WTC11 (cell line): ENCODE measurements around the gene SLIT3. TPM values are rescaled to one million over a fixed set of nuclear protein-coding genes. Genes with fewer than 3 reads are reported as not detected.

Source experiments
- ATAC-seq: fragments of 200-7000 bp; cut with Tn5 transposase; 2 replicates; pipeline ENCODE4 v1.10.0; 2021; ENCODE audit warnings: mild to moderate bottlenecking, moderate library complexity
- CTCF ChIA-PET: fragments of 300-600 bp; sonication (Branson Sonifier 250); formaldehyde crosslinking; loops from one replicate; lab custom pipeline; 2021; ENCODE audit warnings: antibody characterized with exemption; lab: Charles Lee
- POLR2A ChIA-PET: fragments of 350-600 bp; sonication (Branson Sonifier 250); formaldehyde crosslinking; loops from one replicate; lab custom pipeline; 2021; ENCODE audit warnings: antibody characterized with exemption; lab: Charles Lee
- DNase-seq: peaks from one replicate; pipeline ENCODE4 v3.0.0; 2021; ENCODE audit warnings: low spot score
- H3K27ac Mint-ChIP-seq: 2 replicates; pipeline ENCODE4 v1.8.0; 2021; ENCODE audit warnings: mixed read lengths
- H3K27me3 Mint-ChIP-seq: 2 replicates; pipeline ENCODE4 v1.8.0; 2021; ENCODE audit warnings: low read depth, mild to moderate bottlenecking, moderate library complexity, mixed read lengths
- H3K36me3 Mint-ChIP-seq: 2 replicates; pipeline ENCODE4 v1.8.0; 2021; ENCODE audit warnings: mixed read lengths
- H3K4me1 Mint-ChIP-seq: 2 replicates; pipeline ENCODE4 v1.8.0; 2022; ENCODE audit warnings: mixed read lengths
- H3K4me3 Mint-ChIP-seq: 2 replicates; pipeline ENCODE4 v1.8.0; 2021; ENCODE audit warnings: mild to moderate bottlenecking, moderate library complexity, mixed read lengths
- H3K9me3 Mint-ChIP-seq: 2 replicates; pipeline ENCODE4 v1.8.0; 2021; ENCODE audit warnings: mixed read lengths
- ATF1 ChIP-seq: sonication (generic); formaldehyde crosslinking; IDR thresholded peaks from 2 replicates; pipeline ENCODE4 v1.8.1; 2023; ENCODE audit warnings: mild to moderate bottlenecking, moderate library complexity, missing genetic modification reagents
- CTCF ChIP-seq: fragments of 200-600 bp; IDR thresholded peaks from 2 replicates; pipeline ENCODE4 v1.8.0; 2022; ENCODE audit warnings: antibody characterized with exemption
- E2F1 ChIP-seq: sonication (generic); formaldehyde crosslinking; IDR thresholded peaks from 2 replicates; pipeline ENCODE4 v1.8.0; 2022; ENCODE audit warnings: mild to moderate bottlenecking, missing genetic modification reagents
- EMX1 ChIP-seq: fragments of 250-450 bp; sonication (Bioruptor Pico); IDR thresholded peaks from 2 replicates; pipeline ENCODE4 v1.8.0; 2021; ENCODE audit warnings: mild to moderate bottlenecking
- ESRRA ChIP-seq: sonication (generic); formaldehyde crosslinking; IDR thresholded peaks from 2 replicates; pipeline ENCODE4 v1.8.1; 2022; ENCODE audit warnings: mild to moderate bottlenecking, missing genetic modification reagents, borderline replicate concordance
- ETV6 ChIP-seq: sonication (generic); formaldehyde crosslinking; IDR thresholded peaks from 2 replicates; pipeline ENCODE4 v1.8.1; 2022; ENCODE audit warnings: mild to moderate bottlenecking, missing genetic modification reagents
- FOXP1 ChIP-seq: sonication (generic); formaldehyde crosslinking; IDR thresholded peaks from 2 replicates; pipeline ENCODE4 v1.8.0; 2022; ENCODE audit warnings: missing genetic modification reagents, mild to moderate bottlenecking, moderate library complexity, borderline replicate concordance
- IRF2 ChIP-seq: sonication (generic); formaldehyde crosslinking; IDR thresholded peaks from 2 replicates; pipeline ENCODE4 v1.8.0; 2022; ENCODE audit warnings: low read depth, missing genetic modification reagents, borderline replicate concordance
- SMAD3 ChIP-seq: sonication (generic); formaldehyde crosslinking; IDR thresholded peaks from 2 replicates; pipeline ENCODE4 v1.8.0; 2022; ENCODE audit warnings: missing genetic modification reagents, mild to moderate bottlenecking, borderline replicate concordance
- ZBTB21 ChIP-seq: sonication (generic); formaldehyde crosslinking; IDR thresholded peaks from 2 replicates; pipeline ENCODE4 v1.8.1; 2023; ENCODE audit warnings: mild to moderate bottlenecking, missing genetic modification reagents, borderline replicate concordance
- ZBTB43 ChIP-seq: sonication (generic); formaldehyde crosslinking; IDR thresholded peaks from 2 replicates; pipeline ENCODE4 v1.8.1; 2023; ENCODE audit warnings: mild to moderate bottlenecking, missing genetic modification reagents
- ZNF281 ChIP-seq: sonication (generic); formaldehyde crosslinking; IDR thresholded peaks from 2 replicates; pipeline ENCODE4 v1.8.0; 2023; ENCODE audit warnings: mild to moderate bottlenecking, missing genetic modification reagents
- ZNF396 ChIP-seq: fragments of 250-450 bp; sonication (Bioruptor Pico); IDR thresholded peaks from 2 replicates; pipeline ENCODE4 v1.8.0; 2021; ENCODE audit warnings: mild to moderate bottlenecking, moderate library complexity, borderline replicate concordance
- ZNF671 ChIP-seq: fragments of 250-450 bp; sonication (Bioruptor Pico); IDR thresholded peaks from 2 replicates; pipeline ENCODE4 v1.8.0; 2021; ENCODE audit warnings: mild to moderate bottlenecking
- ZSCAN18 ChIP-seq: fragments of 250-450 bp; sonication (Bioruptor Pico); IDR thresholded peaks from 2 replicates; pipeline ENCODE4 v2.1.2; 2022; ENCODE audit warnings: mild to moderate bottlenecking, moderate library complexity
- total RNA-seq: library from RNA; stranded (reverse); gene quantifications from 3 replicates; pipeline ENCODE4 v1.2.3, GENCODE V29; 2021
- TF ChIP-seq, protein P1 (sequence below): sonication (generic); formaldehyde crosslinking; IDR thresholded peaks from 2 replicates; pipeline ENCODE4 v1.8.1; 2022; ENCODE audit warnings: low read depth, missing genetic modification reagents, borderline replicate concordance
- TF ChIP-seq, protein P2 (sequence below): fragments of 250-450 bp; sonication (Bioruptor Pico); IDR thresholded peaks from 2 replicates; pipeline ENCODE4 v1.8.0; 2021; ENCODE audit warnings: mild to moderate bottlenecking
- TF ChIP-seq, protein P3 (sequence below): fragments of 250-450 bp; sonication (Bioruptor Pico); IDR thresholded peaks from 2 replicates; pipeline ENCODE4 v1.9.0; 2021; ENCODE audit warnings: mild to moderate bottlenecking
- TF ChIP-seq, protein P4 (sequence below): sonication (generic); formaldehyde crosslinking; IDR thresholded peaks from 2 replicates; pipeline ENCODE4 v1.8.0; 2022; ENCODE audit warnings: mild to moderate bottlenecking, missing genetic modification reagents
- TF ChIP-seq, protein P5 (sequence below): sonication (generic); formaldehyde crosslinking; IDR thresholded peaks from 2 replicates; pipeline ENCODE4 v1.8.1; 2023; ENCODE audit warnings: mild to moderate bottlenecking, missing genetic modification reagents, moderate library complexity

Gene SLIT3
- total RNA-seq, 1 experiment from 2014 or later: 1.9 TPM

- ChIA-PET POLR2A (no interaction called here), CTCF (no interaction called here)
- Mint-ChIP-seq H3K36me3 (no peaks in the 10 kb centered on the region), H3K4me3 (no peak overlapping the region), H3K27me3 (no peaks in the 10 kb centered on the region), H3K4me1 (peaks cover 11% of the 10 kb centered on the region), H3K9me3 (no peaks in the 10 kb centered on the region), H3K27ac (no peak overlapping the region)
- DNase-seq (no peak), ATAC-seq (no peak)
- TF ChIP-seq E2F1: no peak
- TF ChIP-seq IRF2 (CRISPR knock-in tag): no peak
- TF ChIP-seq, protein P1, sequence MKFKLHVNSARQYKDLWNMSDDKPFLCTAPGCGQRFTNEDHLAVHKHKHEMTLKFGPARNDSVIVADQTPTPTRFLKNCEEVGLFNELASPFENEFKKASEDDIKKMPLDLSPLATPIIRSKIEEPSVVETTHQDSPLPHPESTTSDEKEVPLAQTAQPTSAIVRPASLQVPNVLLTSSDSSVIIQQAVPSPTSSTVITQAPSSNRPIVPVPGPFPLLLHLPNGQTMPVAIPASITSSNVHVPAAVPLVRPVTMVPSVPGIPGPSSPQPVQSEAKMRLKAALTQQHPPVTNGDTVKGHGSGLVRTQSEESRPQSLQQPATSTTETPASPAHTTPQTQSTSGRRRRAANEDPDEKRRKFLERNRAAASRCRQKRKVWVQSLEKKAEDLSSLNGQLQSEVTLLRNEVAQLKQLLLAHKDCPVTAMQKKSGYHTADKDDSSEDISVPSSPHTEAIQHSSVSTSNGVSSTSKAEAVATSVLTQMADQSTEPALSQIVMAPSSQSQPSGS: no peak
- no peak for TF ChIP-seq CTCF
- no peak for TF ChIP-seq ZSCAN18 (CRISPR knock-in tag)
- TF ChIP-seq ETV6 (CRISPR knock-in tag): no peak
- TF ChIP-seq ZNF671 (CRISPR knock-in tag): no peak
- TF ChIP-seq, protein P2, sequence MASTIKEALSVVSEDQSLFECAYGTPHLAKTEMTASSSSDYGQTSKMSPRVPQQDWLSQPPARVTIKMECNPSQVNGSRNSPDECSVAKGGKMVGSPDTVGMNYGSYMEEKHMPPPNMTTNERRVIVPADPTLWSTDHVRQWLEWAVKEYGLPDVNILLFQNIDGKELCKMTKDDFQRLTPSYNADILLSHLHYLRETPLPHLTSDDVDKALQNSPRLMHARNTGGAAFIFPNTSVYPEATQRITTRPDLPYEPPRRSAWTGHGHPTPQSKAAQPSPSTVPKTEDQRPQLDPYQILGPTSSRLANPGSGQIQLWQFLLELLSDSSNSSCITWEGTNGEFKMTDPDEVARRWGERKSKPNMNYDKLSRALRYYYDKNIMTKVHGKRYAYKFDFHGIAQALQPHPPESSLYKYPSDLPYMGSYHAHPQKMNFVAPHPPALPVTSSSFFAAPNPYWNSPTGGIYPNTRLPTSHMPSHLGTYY (CRISPR knock-in tag): no peak
- TF ChIP-seq ZBTB21 (CRISPR knock-in tag): no peak
- TF ChIP-seq, protein P3, sequence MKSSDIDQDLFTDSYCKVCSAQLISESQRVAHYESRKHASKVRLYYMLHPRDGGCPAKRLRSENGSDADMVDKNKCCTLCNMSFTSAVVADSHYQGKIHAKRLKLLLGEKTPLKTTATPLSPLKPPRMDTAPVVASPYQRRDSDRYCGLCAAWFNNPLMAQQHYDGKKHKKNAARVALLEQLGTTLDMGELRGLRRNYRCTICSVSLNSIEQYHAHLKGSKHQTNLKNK (CRISPR knock-in tag): no peak
- no peak for TF ChIP-seq EMX1 (CRISPR knock-in tag)
- TF ChIP-seq ESRRA (CRISPR knock-in tag): no peak
- TF ChIP-seq, protein P4, sequence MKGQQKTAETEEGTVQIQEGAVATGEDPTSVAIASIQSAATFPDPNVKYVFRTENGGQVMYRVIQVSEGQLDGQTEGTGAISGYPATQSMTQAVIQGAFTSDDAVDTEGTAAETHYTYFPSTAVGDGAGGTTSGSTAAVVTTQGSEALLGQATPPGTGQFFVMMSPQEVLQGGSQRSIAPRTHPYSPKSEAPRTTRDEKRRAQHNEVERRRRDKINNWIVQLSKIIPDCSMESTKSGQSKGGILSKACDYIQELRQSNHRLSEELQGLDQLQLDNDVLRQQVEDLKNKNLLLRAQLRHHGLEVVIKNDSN (CRISPR knock-in tag): no peak
Observed at GRCh38 chr5:168816661-168817060, 484.3 kb downstream of the SLIT3 start.

- ChIA-PET POLR2A (interaction anchor here (0.6 kb wide), 1 partner anchor 25 kb away, joined by 4 read pairs; no protein-coding TSS in a partner anchor), CTCF (no interaction called here)
- H3K27ac Mint-ChIP-seq: no peak overlapping the region
- ATAC-seq (no peak), DNase-seq (no peak)
- H3K4me3 Mint-ChIP-seq: no peak overlapping the region
- no peaks in the 10 kb centered on the region for H3K9me3 Mint-ChIP-seq
- H3K36me3 Mint-ChIP-seq: no peaks in the 10 kb centered on the region
- peaks cover 11% of the 10 kb centered on the region for H3K4me1 Mint-ChIP-seq
- H3K27me3 Mint-ChIP-seq: 0 out of 2 replicates have a peak, but pooled peaks cover 2% of the 10 kb centered on the region
- no peak for TF ChIP-seq SMAD3 (CRISPR knock-in tag)
- TF ChIP-seq ZBTB43 (CRISPR knock-in tag): no peak
- TF ChIP-seq ATF1 (CRISPR knock-in tag): no peak
- no peak for TF ChIP-seq ESRRA (CRISPR knock-in tag)
- TF ChIP-seq, protein P5, sequence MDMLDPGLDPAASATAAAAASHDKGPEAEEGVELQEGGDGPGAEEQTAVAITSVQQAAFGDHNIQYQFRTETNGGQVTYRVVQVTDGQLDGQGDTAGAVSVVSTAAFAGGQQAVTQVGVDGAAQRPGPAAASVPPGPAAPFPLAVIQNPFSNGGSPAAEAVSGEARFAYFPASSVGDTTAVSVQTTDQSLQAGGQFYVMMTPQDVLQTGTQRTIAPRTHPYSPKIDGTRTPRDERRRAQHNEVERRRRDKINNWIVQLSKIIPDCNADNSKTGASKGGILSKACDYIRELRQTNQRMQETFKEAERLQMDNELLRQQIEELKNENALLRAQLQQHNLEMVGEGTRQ: no peak
- no peak for TF ChIP-seq ZNF281 (CRISPR knock-in tag)
- TF ChIP-seq ZNF396 (CRISPR knock-in tag): no peak
- TF ChIP-seq FOXP1 (CRISPR knock-in tag): no peak
- TF ChIP-seq EMX1 (CRISPR knock-in tag): no peak
Observed at GRCh38 chr5:168813184-168813968, 487.6 kb downstream of the SLIT3 start.
